ENCODE measurements around the gene MEIKIN.
A peak's percentile ranks its signal among the peaks of the same experiment; 100 is the strongest.

Gene MEIKIN

GRCh38 chr5:131795879-131796792 is 149.3 kb downstream of the MEIKIN start:
- TF ChIP-seq, protein P1, sequence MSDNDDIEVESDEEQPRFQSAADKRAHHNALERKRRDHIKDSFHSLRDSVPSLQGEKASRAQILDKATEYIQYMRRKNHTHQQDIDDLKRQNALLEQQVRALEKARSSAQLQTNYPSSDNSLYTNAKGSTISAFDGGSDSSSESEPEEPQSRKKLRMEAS (IDR thresholded peaks at IDR 0.05), result peak; percentile 12; the same call in 1 of the 2 replicates
- TF ChIP-seq USF1 (IDR thresholded peaks at IDR 0.05) (no peak; the same call in 1 of the 2 replicates), FOXM1 (IDR thresholded peaks at IDR 0.05; ENCODE audit: borderline replicate concordance, low read depth) (no peak)

DNA sequence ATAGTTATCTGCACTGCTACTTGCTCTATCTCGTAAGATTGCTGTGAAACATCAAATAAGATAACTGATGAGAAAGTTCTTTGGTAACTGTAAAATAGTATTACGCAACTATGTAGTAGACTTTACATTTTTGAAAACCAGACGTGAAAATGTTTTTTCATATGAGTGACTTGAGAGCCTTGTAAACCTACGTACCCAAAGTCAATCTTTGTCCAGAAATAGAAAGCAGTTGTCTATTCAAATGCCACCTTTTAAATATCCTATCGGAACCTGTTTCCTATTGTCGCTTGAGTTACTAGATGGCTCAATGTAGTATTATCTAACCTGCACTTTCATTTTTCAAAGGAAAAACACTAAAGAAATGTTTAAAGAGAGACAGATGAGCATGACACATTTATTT is 150.2 kb downstream of the MEIKIN start:
- TF ChIP-seq TAF1 (IDR thresholded peaks at IDR 0.05; ENCODE audit: low read depth) (no peak), TEAD4 (IDR thresholded peaks at IDR 0.05) (no peak), ZBTB7A (IDR thresholded peaks at IDR 0.05; ENCODE audit: low read depth) (no peak), EGR1 (IDR thresholded peaks at IDR 0.05) (no peak)

DNA sequence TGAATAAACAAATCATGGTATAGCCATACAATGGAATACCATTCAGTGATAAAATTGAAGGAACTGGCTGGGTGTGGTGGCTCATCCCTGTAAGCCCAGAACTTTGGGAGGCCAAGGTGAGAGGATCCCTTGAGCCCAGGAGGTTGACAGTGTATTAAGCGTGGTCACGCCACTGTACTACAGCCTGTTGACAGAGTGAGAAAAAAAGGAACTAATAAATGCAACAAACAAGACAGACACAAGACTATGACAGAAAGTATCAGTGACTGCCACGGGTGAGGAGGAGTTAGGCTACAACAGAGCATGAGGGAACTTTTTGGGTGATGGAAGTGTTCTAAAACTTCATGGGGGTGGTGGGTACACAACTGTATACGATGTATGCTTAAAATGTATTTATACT is 150.9 kb downstream of the MEIKIN start:
- TF ChIP-seq TCF12 (IDR thresholded peaks at IDR 0.05; ENCODE audit: low read depth), result no peak

DNA sequence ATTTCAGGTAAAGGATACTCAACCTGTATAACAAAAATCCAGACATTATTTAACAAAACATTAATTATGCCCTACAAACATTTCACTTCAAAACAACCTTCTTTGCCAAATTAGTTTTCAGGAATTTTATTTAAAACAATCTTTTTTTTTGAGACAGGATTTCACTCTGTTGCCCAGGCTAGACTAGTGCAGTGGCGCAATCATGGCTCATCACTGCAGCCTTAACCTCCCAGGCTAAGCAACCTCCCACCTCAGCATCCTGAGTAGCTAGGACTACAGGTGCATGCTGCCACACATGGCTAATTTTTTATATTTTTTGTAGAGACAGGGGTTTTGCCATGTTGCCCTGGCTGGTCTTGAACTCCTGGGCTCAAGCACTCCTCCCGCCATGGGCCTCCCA is 152.6 kb downstream of the MEIKIN start:
- TF ChIP-seq RAD21 (IDR thresholded peaks at IDR 0.05; ENCODE audit: low read depth), result no peak
- TF ChIP-seq, protein P1 (IDR thresholded peaks at IDR 0.05), result no peak
- no peak for TF ChIP-seq EP300 (IDR thresholded peaks at IDR 0.05; ENCODE audit: borderline replicate concordance)
- TF ChIP-seq TEAD4 (IDR thresholded peaks at IDR 0.05), result no peak
- no peak for TF ChIP-seq CEBPB (IDR thresholded peaks at IDR 0.05)
- no peak for TF ChIP-seq NFIC (IDR thresholded peaks at IDR 0.05)
- TF ChIP-seq, protein P2, sequence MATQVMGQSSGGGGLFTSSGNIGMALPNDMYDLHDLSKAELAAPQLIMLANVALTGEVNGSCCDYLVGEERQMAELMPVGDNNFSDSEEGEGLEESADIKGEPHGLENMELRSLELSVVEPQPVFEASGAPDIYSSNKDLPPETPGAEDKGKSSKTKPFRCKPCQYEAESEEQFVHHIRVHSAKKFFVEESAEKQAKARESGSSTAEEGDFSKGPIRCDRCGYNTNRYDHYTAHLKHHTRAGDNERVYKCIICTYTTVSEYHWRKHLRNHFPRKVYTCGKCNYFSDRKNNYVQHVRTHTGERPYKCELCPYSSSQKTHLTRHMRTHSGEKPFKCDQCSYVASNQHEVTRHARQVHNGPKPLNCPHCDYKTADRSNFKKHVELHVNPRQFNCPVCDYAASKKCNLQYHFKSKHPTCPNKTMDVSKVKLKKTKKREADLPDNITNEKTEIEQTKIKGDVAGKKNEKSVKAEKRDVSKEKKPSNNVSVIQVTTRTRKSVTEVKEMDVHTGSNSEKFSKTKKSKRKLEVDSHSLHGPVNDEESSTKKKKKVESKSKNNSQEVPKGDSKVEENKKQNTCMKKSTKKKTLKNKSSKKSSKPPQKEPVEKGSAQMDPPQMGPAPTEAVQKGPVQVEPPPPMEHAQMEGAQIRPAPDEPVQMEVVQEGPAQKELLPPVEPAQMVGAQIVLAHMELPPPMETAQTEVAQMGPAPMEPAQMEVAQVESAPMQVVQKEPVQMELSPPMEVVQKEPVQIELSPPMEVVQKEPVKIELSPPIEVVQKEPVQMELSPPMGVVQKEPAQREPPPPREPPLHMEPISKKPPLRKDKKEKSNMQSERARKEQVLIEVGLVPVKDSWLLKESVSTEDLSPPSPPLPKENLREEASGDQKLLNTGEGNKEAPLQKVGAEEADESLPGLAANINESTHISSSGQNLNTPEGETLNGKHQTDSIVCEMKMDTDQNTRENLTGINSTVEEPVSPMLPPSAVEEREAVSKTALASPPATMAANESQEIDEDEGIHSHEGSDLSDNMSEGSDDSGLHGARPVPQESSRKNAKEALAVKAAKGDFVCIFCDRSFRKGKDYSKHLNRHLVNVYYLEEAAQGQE (IDR thresholded peaks at IDR 0.05; ENCODE audit: low read depth), result no peak
- TF ChIP-seq CREB1 (IDR thresholded peaks at IDR 0.05; ENCODE audit: low read depth), result no peak
- no peak for TF ChIP-seq ZBTB7A (IDR thresholded peaks at IDR 0.05; ENCODE audit: low read depth)
- no peak for TF ChIP-seq FOXM1 (IDR thresholded peaks at IDR 0.05; ENCODE audit: borderline replicate concordance, low read depth)
- TF ChIP-seq TCF12 (IDR thresholded peaks at IDR 0.05; ENCODE audit: low read depth), result no peak
- no peak for TF ChIP-seq YY1 (IDR thresholded peaks at IDR 0.05; ENCODE audit: low read depth)
- no peak for TF ChIP-seq EGR1 (IDR thresholded peaks at IDR 0.05)
- TF ChIP-seq USF1 (IDR thresholded peaks at IDR 0.05), result no peak
- TF ChIP-seq TAF1 (IDR thresholded peaks at IDR 0.05; ENCODE audit: low read depth), result no peak

- no peak for TF ChIP-seq EP300 (IDR thresholded peaks at IDR 0.05; ENCODE audit: borderline replicate concordance)
- TF ChIP-seq EGR1 (IDR thresholded peaks at IDR 0.05), result no peak
- no peak for TF ChIP-seq TEAD4 (IDR thresholded peaks at IDR 0.05)
- TF ChIP-seq TAF1 (IDR thresholded peaks at IDR 0.05; ENCODE audit: low read depth), result no peak
- no peak for TF ChIP-seq USF1 (IDR thresholded peaks at IDR 0.05)
- TF ChIP-seq TCF12 (IDR thresholded peaks at IDR 0.05; ENCODE audit: low read depth), result no peak
- no peak for TF ChIP-seq ZBTB7A (IDR thresholded peaks at IDR 0.05; ENCODE audit: low read depth)
- TF ChIP-seq, protein P1 (IDR thresholded peaks at IDR 0.05), result no peak
- TF ChIP-seq CREB1 (IDR thresholded peaks at IDR 0.05; ENCODE audit: low read depth), result no peak
- TF ChIP-seq CEBPB (IDR thresholded peaks at IDR 0.05), result no peak
Observed at GRCh38 chr5:131791866-131792265, 153.6 kb downstream of the MEIKIN start.

DNA sequence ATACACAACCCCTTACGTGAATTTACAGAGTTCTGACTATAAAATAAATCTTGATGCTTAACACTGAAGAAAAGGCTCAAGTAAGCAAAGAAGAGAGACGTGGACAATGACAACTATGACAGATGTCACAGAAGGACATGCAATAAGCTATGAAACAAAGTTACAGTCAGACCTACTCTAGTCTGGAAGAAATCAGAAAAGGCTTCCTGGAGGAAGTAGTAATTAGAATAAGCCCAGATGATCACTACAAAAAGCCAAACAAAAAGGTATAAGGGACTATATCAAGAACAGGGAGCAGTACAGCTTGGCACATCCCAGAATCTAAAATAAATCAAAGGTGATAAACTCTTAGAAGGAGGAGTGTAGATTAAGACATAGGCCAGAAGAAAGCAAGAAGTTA is 154.9 kb downstream of the MEIKIN start:
- no peak for TF ChIP-seq CEBPB (IDR thresholded peaks at IDR 0.05)

- TF ChIP-seq EP300 (IDR thresholded peaks at IDR 0.05; ENCODE audit: borderline replicate concordance), result no peak
Observed at GRCh38 chr5:131789765-131790164, 155.7 kb downstream of the MEIKIN start.

DNA sequence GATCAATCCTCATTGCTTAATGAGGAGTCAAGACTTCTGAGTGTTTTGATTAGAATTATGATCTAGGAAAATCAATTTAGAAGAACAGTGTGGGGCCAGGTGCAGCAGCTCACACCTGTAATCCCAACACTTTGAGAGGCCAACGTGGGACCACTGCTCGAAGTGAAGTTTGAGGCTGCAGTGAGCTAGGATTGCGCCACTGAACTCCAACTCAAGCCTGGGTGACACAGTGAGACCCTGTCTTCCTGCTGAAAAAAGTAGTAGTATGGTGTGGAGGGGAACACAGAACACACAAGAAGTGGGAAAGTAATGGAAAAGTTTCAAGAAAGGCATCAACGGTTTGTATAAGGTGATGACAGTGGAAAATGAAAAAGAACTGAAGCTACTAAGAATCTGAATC is 157.7 kb downstream of the MEIKIN start:
- TF ChIP-seq, protein P1 (IDR thresholded peaks at IDR 0.05), result no peak
- TF ChIP-seq, protein P2 (IDR thresholded peaks at IDR 0.05; ENCODE audit: low read depth), result no peak
- TF ChIP-seq RAD21 (IDR thresholded peaks at IDR 0.05; ENCODE audit: low read depth) (no peak), TAF1 (IDR thresholded peaks at IDR 0.05; ENCODE audit: low read depth) (no peak), USF1 (IDR thresholded peaks at IDR 0.05) (no peak), YY1 (IDR thresholded peaks at IDR 0.05; ENCODE audit: low read depth) (no peak), TEAD4 (IDR thresholded peaks at IDR 0.05) (no peak), CREB1 (IDR thresholded peaks at IDR 0.05; ENCODE audit: low read depth) (no peak), NFIC (IDR thresholded peaks at IDR 0.05) (no peak), FOXM1 (IDR thresholded peaks at IDR 0.05; ENCODE audit: borderline replicate concordance, low read depth) (no peak), EP300 (IDR thresholded peaks at IDR 0.05; ENCODE audit: borderline replicate concordance) (no peak), TCF12 (IDR thresholded peaks at IDR 0.05; ENCODE audit: low read depth) (no peak), CEBPB (IDR thresholded peaks at IDR 0.05) (no peak), EGR1 (IDR thresholded peaks at IDR 0.05) (no peak), ZBTB7A (IDR thresholded peaks at IDR 0.05; ENCODE audit: low read depth) (no peak)

All from Ishikawa (cell line).